ENCODE results near the gene PCK1. TPM values are rescaled to one million over a fixed set of nuclear protein-coding genes. Genes with fewer than 3 reads are reported as not detected.

Gene PCK1
- total RNA-seq, 1 donor = not detected

DNA sequence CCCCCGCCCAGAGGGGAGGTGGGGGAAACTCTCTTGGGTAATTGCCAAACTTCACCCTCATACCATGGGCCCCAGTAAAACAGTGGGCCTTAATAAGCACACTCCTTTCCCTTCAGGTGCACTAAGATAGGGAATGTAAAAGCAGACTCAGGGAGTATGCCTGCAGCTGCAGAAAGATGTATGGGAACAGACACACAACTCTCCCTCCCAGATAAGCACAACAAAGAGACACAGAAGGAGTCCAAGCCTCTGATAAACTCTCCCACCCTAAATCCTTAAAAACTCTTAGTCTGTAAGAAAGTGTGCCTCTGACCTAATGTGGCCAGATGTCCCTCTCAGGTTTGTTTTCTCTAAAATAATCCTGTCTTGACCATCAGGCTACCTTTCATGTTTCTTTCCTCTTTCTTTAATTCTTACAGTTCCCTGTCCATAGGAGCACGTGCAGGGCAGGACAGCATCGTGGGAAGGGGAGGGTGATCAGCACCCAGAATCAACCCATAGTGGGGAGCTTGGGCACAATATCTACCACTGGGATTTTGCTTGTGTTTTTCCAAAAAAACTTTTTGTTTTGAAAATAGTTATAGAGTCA, 24.7 kb upstream of the PCK1 start:
- DNase-seq (ENCODE audit: low read depth in 2 of 3, low spot score in 2 of 3) = no peak

GRCh38 chr20:57536771-57537724, 23.9 kb upstream of the PCK1 start:
- DNase-seq (ENCODE audit: low read depth in 2 of 3, low spot score in 2 of 3) = no peak

GRCh38 chr20:57537822-57538221, 23.1 kb upstream of the PCK1 start:
- DNase-seq (ENCODE audit: low read depth in 2 of 3, low spot score in 2 of 3) = no peak

- DNase-seq (ENCODE audit: low read depth in 2 of 3, low spot score in 2 of 3) = no peak
These were observed 21.0 kb upstream of the PCK1 start for GRCh38 chr20:57539889-57540288.

- no peak for DNase-seq (ENCODE audit: low read depth in 2 of 3, low spot score in 2 of 3)
These were observed 19.9 kb upstream of the PCK1 start for GRCh38 chr20:57540890-57541580.

DNA sequence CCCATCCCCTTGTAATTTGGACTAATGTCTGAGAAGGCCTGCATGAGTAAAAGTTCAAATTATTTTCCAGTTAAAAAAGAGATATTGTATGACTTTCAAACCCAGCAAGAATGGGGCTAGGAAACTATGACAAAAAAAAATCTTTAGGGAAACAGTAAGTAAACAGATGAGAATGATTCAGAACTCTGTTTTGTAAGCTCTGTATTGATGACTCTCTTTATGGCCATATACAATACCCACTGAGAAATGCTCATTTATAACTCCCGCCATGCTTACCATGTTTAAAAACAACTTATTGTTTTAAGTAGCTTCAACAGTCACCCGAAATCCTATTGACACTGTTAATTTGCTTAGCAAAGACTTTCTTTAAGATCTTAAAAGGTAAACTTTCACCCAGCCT, 17.2 kb upstream of the PCK1 start:
- no peak for DNase-seq (ENCODE audit: low read depth in 2 of 3, low spot score in 2 of 3)

DNA sequence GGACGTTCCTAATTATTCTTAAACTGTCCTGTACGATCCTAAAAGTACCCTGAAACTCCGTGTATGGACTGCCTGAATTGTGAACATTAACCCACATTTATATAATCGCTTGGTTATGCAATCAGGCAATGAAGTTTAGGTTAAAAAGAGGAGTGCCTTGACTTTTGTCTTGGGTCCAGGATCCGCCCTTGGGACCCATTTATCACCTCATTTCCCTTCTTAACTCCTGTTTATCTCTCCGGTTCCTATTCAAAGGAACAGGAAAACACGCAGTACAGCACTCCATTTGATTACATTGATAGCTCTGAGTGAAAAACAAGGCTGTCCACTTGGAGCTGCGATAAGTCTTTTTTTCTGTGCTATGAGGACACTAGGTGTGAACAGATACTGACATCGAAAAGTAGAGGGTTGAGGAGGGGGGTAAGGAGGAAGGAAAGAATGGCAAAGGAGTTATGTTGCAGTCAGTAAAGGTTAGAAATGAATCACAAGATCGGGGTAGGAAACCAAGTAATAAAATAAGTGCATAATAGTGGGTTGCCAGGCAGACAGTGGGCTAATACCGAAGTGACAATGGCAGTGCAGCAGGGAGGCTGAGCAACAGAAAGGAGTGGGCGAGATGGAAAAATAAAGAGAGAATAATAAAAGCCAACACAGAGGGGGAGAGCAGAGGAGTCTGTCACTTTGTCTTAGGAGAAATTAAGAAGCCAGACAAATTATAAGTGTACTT, 15.9 kb upstream of the PCK1 start:
- no peak for DNase-seq (ENCODE audit: low read depth in 2 of 3, low spot score in 2 of 3)

DNA sequence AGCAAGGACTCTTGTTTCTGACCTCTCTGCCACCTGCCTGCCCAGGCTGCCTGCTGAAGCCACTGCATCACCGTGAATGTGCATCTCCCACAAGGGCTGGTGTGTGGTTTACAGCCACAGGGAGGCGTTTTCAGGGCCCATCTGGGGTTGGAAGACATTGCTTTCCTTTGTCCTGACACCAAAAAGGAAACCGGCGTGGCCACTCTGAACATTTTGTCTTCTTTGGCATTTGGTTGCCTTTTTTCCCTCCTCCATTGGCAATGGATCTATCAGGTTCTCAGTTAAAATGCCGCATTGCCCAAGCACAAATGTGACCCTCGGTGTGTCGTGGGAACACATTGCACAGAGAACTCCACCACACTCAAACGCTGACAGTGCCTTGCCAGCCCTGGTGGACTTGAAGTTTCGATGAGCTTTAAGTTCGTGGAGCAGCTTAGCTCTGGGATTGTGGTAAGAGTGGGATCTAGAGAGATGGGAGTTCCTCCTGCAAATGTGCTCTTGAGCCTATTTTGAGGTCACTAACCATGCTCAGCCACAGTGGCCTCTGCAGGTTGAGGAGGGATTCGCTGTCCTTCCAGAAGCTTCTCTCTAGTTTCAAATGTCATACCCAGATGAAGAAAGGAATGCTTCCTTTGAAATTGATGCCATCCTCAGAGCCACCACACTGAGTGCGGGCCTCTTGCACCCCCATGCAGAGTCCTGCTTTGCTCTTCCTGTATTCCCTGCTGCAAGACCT, 14.8 kb upstream of the PCK1 start:
- no peak for DNase-seq (ENCODE audit: low read depth in 2 of 3, low spot score in 2 of 3)

DNA sequence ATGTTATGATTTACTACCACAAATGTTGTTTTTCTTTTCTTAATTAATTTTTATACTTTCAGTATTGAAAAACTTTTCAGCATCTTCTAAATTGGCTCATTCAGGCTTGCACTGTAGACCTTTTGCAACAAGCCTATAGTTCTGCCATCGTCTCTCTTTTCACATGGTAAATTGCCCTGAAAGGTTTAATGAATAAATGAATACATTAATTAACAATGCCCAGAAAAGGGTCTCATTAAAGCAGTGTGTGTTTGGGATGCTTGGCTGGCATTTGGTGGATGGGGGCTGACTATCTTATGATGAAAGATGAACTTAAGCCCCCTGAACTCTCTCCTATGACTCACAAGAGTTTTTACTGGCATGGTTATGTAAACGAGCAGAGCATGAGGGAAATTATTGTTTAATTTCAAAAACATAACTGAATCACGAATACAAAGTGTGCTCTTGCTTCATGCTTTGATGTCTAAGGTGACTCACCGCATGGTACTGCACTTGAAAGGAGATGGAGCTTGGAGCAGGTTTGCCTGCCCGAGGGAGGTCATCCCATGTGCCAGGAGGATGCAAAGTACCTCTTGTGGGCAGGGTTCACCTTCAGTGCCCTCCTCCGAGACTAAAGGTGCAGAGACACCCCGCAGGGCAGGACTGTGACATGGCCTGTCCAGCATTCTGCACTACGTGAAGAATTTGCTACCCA, 13.8 kb upstream of the PCK1 start:
- no peak for DNase-seq (ENCODE audit: low read depth in 2 of 3, low spot score in 2 of 3)

- DNase-seq (ENCODE audit: low read depth in 2 of 3, low spot score in 2 of 3) = no peak
These were observed 12.5 kb upstream of the PCK1 start for GRCh38 chr20:57548177-57549058.

DNA sequence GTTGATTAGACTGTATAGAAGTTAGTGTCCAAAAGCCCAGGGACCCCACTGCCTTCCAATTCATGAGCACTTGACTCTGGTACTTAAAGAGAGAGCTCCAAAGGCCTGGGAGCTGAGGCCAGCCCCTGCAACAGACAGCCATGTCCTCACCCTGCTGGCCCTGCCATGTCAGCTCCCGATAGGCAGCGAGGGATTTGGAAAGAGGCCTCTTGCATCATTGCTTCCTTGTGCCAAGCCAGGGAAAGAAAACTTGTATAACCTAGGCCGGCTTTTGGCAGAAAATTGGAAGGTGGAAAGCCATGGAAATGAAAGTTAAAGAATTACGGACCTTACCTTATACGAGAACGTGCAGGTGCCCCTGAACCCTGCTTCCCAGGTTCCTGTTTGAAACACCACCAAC, 8.4 kb upstream of the PCK1 start:
- DNase-seq (ENCODE audit: low read depth in 2 of 3, low spot score in 2 of 3) = no peak

DNA sequence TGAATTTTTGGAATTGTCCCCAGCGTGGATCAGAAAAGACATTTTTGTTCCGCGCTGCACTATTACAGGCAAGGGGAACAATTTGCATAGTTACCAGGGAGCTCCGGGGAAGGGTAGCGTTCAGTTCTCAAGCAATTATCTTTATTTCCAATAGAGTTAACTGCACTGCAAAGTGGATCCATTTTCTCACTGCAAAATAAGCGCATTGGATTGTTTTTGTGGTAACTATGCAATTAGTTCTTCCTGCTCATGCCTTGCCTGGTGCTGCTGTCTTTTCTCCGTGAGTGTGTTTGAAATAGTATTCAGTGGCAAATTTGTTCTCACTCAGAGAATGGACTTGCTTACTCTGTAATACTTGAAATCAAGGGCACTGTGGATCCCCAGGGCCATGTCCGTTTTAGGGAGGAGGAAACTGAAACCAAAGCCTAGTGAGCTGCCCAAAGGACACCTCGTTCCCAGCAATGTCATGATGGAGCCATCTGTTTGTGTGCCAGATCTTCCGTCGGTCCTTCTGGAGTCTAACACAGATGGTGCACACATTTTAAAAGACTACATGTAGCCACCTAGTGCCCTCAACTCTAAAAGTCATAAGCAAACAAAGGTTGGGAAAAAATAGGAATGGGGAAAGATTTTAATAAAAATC, 7.4 kb upstream of the PCK1 start:
- no peak for DNase-seq (ENCODE audit: low read depth in 2 of 3, low spot score in 2 of 3)

DNA sequence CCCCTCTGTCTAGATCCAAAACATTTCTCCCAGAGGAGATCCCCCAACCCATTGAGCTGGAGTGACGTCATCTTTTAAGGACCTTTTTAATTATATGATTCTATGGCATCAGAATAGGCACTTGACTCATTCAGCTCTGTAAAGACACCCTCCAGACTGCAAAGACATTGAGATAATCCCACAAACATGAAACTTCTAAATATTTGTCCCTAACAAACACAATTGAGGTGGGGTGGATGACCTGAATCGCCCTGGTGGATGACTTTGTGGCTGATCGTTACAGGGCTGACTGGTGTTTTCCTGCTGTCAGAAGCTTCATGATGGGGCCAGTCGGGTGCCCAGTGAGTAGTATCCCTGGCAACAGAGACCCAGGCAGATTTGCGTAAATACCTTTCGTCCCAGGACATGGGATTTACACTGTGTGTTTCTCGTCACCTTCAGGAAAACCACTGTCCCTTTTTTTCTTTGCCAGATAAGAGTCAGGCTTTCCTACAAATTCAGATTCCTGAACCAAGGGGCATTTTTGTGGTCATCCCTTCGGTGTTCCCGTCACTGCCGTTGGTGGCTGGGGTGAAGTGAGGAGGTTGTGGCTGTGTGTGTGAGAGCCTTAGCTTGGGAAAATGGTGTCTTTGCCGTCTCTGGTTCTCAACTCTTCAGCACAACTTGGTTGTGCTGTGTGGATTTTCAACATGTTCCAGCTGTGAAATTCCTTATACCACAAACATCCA, 5.3 kb upstream of the PCK1 start:
- DNase-seq (ENCODE audit: low read depth in 2 of 3, low spot score in 2 of 3) = no peak

DNA sequence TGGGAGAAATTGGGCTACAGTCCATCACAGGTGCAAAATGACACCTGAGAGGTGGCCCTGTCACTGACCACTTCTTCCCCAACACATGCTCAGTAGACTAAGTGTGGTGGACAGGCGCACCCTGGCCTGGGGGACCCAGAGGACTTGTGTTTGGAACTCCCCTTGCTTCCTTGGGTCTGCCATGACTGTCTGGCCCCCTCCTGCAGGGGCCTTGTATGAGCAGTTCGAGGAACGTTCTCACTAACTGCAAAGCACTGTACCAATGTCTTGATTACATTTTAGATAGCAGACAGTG, 4.0 kb upstream of the PCK1 start:
- DNase-seq (ENCODE audit: low read depth in 2 of 3, low spot score in 2 of 3) = no peak

- DNase-seq (ENCODE audit: low read depth in 2 of 3, low spot score in 2 of 3) = no peak
These were observed 2.8 kb upstream of the PCK1 start for GRCh38 chr20:57557926-57558613.

DNA sequence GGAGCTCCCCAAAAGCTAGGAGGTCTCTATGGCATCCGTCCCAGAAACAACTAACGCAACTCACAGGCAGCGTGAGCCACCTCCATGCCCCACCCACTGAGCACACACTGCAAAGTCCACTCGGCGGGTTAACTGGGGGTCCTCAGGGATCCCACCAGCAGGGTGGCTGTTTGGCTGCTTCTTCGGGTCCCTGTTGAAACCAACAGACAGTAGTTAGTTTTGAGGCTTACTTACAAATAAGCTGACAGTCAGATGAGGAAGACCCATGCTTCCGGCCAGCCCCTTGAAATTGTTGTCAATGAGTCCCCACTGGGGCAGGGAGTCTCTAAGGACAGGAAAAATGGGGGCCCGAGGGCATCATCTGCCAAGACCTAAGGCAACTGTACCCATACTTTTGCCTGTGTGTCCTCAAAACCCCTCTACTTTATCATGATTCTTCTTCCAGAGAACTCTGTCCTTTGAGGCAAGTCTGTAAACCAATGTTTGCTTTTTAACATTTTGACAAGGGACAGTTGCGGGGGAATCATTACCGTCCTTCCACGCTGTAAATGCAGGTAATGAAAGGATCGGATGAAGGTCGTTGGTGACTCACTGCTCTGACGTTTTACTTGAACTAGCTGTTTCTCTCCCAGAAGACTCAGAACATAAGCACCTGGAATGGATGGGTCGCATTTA, 2.2 kb upstream of the PCK1 start:
- no peak for DNase-seq (ENCODE audit: low read depth in 2 of 3, low spot score in 2 of 3)

GRCh38 chr20:57559289-57559634, 1.6 kb upstream of the PCK1 start:
- no peak for DNase-seq (ENCODE audit: low read depth in 2 of 3, low spot score in 2 of 3)
